ENCODE results near the gene ETFDH. TPM values are rescaled to one million over a fixed set of nuclear protein-coding genes. Genes with fewer than 3 reads are reported as not detected.
"Not testable (repeated sequence)": the region's sequence is repeated elsewhere in the genome, so short reads cannot be mapped to it uniquely, and the experiment has no call there.

ETFDH gene
- total RNA-seq = 21.9 and 25.4 TPM in 2 replicates
- 19.3 TPM for polyA plus RNA-seq (2012)

DNA sequence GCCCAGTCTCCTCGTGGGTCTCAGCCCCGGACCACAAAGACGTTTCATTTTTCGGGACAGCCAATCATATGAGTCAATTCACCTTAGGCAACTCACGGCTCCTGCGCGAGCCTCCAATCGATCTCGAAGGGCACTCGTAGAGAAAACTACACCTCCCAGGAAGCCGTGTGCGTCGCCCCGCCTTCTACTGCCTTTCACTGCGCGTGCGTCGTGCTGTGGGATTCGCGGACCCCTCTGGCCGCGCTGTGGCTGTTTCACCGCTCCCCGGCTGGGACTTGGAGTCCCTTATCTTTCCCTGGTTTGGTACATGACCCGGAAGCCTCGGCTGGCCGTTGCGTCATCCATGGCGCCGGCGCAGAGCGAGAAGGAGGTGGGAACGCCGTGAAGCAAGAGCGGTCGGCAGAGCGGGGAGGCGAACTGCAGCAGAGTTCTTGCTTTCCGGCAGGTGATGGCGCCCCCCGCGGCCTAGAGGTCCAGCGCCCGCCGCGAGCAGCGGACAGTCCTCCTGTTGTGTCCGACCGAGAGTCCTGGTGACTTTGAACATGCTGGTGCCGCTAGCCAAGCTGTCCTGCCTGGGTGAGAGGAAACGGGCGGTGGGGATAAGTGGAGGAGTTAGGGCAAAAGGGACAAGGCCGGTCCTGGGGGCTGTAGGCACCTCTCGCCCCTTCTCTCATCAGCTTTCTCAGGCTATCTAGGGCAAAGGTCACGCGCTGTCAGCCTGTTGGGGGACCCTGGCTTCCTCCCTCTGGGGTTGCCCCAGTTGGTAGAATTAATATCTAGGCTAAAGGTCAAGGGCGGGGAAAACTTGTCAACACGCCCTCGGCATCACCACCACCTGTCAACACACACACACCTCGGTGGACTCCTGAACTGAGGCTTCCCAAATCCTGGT, at the start of gene ETFDH:
Gene ETFDH, plus strand, starts transcription at position 382 of the 892 bp plus-strand sequence. Its CDS starts 161 bp downstream, at position 543.
- peak; percentile 100 for DNase-seq (ENCODE audit: low read depth)

DNA sequence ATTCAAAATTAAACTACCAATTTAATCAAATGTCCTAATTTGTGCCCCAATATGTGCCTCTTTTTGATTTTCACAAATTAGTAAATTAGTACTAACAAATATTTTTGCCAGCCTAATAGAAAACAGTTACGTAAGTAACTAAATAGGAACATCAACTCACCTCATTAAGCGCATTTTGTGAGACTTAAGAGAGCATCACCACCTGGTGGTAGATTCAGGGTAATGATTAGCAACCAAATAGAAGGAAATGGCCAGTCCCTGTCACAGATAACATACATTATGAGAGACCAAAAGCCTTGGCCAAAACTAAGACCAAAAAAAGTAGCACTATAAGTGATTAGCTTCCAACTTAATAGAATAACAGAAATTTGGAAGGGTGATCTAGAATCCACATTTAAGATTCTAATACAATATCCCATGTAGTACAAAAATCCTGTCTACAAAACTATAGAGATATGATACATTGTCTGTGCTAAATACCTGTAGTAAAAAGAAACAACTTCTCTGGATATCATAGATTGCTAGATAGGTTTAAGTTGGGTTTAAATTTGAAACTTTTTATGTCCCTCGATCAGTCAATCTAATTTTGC, 47.1 kb upstream of the ETFDH start:
- DNase-seq (ENCODE audit: low read depth) = peak; percentile 75

GRCh38 chr4:158625544-158625943, 46.6 kb upstream of the ETFDH start:
- peak; percentile 67 for DNase-seq (ENCODE audit: low read depth)

DNA sequence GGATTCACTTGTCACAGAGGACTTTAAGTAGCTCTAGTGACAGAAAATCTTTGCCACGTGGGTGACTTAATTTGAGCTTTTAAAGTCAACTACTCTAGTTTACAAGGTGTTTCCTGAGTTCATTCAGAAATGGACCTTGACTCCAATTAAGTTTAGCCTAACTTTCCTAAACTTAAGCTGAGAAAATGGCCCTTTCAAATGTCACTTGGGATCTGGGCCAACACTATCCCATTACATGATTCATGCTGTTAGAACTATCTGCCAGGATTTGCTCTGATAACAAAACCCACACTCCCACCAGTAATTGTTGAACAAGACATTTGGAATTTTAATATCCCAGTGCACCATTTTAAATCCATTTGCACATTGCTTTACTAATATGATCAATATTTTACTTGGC, 41.2 kb upstream of the ETFDH start:
- DNase-seq (ENCODE audit: low read depth) = peak; percentile 76

- DNase-seq (ENCODE audit: low read depth) = no peak
Observed at GRCh38 chr4:158636619-158637018, 35.5 kb upstream of the ETFDH start.

GRCh38 chr4:158644356-158644755, 27.7 kb upstream of the ETFDH start:
- DNase-seq (ENCODE audit: low read depth) = no peak

GRCh38 chr4:158644760-158645159, 27.3 kb upstream of the ETFDH start:
- DNase-seq (ENCODE audit: low read depth) = peak; percentile 34

DNA sequence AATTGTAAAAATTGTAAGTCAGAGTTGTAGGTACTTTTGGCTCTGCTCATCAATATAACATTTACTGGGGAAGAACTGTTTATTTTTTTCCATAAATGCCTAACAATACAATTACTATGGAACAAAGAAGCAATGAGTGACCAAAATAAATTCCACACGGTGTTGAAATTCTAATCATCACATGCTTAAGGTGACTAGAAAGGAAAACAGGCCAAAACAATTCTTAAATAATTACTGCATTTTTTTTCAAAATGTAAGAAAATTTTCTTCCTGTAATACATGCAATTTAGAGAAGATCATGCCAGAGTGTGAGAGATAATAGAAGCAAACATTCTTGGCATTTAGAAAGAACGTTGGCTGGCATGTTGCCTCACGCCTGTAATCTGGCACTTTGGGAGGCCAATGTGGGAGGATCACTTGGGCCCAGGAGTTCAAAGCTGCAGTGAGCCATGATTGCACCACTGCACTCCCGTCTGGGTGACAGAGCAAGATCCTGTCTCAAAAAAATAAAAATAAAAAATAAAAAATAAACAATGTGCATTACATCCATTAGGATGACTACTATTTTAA, 22.9 kb upstream of the ETFDH start:
- DNase-seq (ENCODE audit: low read depth) = no peak

- no peak for DNase-seq (ENCODE audit: low read depth)
Observed at GRCh38 chr4:158652920-158653319, 19.2 kb upstream of the ETFDH start.

- DNase-seq (ENCODE audit: low read depth) = no peak
Observed at GRCh38 chr4:158656439-158656838, 15.7 kb upstream of the ETFDH start.

- DNase-seq (ENCODE audit: low read depth) = no peak
Observed at GRCh38 chr4:158657291-158657690, 14.8 kb upstream of the ETFDH start.

DNA sequence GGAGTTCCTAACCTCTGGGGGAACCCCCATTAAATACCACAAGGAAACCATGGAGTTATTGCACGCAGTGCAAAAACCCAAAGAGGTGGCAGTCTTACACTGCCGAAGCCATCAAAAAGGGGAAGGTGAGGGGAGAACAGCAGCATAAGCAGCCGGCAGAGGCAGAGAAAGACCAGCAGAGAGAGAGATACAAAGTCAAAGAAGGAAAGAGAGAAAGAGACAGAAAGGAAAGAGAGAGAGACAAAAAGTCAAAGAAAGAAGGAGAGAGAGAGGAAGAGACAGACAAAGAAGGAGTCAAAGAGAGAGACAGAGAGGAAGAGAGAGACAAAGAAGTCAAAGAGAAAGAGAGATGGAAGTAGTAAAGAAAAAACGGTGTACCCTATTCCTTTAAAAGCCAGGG, 8.8 kb upstream of the ETFDH start:
- not testable (repeated sequence) for DNase-seq (ENCODE audit: low read depth)

GRCh38 chr4:158663707-158664625, 8.1 kb upstream of the ETFDH start:
- DNase-seq (ENCODE audit: low read depth) = not testable (repeated sequence)

DNA sequence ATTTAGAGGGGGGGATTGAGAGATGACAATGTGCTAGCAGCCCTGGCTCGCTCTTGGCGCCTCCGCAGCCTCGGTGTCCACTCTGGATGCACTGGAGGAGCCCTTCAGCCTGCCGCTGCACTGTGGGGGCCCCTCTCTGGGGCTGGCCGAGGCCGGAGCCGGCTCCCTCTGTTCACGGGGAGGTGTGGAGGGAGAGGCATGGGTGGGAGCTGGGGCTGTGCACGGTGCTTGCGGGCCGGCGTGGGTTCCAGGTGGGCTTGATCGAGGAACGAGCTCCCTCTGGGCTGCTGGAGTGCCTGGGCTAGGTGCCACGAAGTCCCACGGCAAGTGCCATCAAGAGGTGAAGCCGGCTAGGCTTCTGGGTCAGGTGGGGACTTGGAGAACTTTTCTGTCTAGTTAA, 7.3 kb upstream of the ETFDH start:
- no peak for DNase-seq (ENCODE audit: low read depth)

DNA sequence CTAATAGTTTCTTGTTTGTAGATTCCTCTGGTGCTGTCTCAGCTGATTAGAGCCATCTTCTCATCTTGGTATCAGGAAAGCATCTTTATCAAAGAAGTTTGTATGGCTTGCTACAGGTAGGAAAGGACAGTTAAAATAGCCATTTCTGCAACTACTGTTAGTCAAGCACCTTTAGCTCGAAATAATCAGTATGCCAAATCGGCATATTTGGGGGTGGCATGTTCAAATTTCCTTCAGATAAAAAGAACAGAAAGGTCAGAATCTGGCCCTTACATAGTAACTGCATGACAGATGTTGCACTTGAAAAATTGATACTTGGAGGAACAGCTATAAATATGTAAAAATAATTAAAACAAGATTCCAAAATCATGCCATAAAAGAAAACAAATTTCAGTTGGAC, 5.2 kb upstream of the ETFDH start:
- DNase-seq (ENCODE audit: low read depth) = no peak

DNA sequence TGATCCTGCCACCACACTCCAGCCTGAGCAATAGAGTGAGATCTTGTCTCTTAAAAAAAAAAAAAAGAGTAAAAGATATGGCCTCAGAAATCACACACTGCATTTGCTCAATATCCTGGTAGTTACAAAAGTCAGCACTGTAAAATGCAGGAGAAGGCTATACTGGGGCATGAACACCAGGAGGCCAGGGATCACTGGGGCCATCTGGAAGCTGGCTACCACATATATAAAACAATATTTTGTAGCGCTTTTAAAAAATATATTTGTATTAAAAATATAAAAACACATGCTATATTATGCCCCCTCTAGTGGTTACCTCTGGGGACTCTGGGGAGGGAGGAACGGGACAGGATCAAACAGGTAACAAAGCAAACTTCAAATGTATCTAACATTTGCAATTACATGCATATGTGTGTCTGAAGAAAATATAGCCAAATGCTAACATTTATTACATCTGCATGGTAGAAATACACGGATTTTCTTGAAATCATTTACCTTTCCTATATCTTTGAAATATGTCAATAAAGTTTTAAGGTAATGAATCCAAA, 4.4 kb upstream of the ETFDH start:
- DNase-seq (ENCODE audit: low read depth) = peak; percentile 32

GRCh38 chr4:158669310-158669709, 2.8 kb upstream of the ETFDH start:
- DNase-seq (ENCODE audit: low read depth) = no peak

DNA sequence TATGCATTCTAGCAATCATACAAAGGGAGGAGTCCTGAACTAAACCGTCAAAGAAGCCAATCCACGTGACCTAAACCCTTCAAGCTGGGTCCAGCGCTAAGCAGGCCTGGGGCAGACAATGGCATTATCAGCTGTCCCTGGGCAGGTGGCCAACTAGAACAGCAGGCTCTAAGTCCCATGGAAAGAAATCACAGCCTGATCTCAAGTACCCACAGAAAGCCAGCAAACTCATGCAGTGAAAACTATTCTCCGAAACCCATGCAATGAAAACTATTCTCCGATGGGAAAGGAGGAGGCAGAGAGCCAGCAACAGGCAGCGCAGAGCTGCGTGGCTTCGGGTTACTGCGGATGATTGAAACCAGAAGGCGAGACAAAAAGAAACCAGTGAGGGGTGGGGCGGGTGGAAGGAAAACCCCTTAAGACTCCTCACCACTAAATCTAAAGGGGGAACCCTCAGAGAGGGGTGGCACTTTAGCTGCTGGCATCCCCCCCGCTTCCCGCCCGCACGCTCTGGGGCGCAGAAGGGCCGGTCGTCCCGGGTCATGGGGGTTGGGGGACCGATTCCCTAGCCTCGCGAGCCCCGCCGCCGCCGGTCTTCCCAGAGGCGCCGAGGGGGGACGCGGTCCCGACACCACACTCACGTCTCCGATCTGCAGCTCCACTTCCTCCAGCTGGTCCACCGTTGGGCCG, 976 bp upstream of the ETFDH start:
- DNase-seq (ENCODE audit: low read depth) = peak; percentile 97

DNA sequence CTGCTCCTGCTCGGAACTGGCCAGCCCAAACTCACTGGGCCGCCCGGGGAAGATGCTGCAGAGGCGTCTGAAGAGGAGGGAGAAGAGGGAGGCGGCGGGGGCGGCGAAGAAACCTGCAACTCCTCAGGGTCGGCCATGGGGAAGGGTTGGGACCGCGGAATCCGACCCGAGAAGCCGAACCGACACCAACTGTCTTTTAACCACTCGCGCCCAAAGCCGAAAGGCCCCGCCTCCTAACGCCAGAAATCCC, 506 bp upstream of the ETFDH start, which contains the start of gene C4orf46:
Gene C4orf46, minus strand, starts transcription at position 223 of the 250 bp plus-strand sequence. Its CDS starts 86 bp downstream, at position 137.
- DNase-seq (ENCODE audit: low read depth) = no peak

- DNase-seq (ENCODE audit: low read depth) = no peak
Observed at GRCh38 chr4:158673633-158674032, 1.5 kb downstream of the ETFDH start.

Measured in myocyte (in vitro differentiated cells).